ENCODE measurements around the gene RGS10. TPM values are rescaled to one million over a fixed set of nuclear protein-coding genes. Genes with fewer than 3 reads are reported as not detected.

Gene RGS10, protein sequence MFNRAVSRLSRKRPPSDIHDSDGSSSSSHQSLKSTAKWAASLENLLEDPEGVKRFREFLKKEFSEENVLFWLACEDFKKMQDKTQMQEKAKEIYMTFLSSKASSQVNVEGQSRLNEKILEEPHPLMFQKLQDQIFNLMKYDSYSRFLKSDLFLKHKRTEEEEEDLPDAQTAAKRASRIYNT
- 48.2 to 53.5 TPM (median 51.6 TPM) in 5 replicates for total RNA-seq (2022; extraction: Qiagen RNA extraction; ENCODE audit: low read depth)

DNA sequence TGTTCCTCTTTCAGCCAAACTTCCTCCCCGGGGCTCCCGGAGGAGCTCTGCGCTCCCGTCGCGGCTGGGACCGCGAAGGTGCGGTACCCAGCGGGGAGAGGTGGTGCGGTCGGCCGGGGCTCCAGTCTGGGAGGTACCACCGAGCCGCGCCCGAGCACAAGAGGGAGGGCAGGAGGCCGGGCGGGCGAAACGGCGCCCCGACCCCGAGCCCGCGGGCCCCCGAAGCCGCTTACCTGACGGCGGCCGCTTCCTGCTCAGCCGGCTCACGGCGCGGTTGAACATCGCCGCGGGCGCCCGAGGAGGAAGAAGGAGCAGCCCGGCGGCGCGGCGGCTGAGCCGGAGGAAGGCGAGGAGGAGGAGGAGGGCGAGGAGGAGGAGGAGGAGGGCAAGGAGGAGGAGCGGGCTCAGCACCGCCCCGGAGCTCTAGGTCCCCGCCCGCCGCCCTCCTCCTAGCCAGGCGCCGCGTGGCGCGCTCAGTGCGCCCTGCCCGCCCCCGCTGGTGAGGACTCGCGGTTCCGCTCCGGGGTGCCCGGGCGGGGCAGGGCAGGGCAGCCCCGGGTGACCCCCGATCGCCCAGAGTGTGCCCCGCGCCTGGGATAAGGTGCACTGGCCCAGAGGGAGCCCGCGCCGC, at the start of gene RGS10:
Gene RGS10 (minus strand): TSS at position 363 of the 631 bp plus-strand sequence. CDS start 81 bp downstream, at position 282.

Other genes starting within 250 kb of the RGS10 start
- gene TIAL1, start 54.2 kb upstream of the RGS10 start, total RNA-seq (2022; extraction: Qiagen RNA extraction; ENCODE audit: low read depth): 84.5 to 103 TPM (median 94.6 TPM) in 5 replicates
- gene BAG3, start 108.7 kb upstream of the RGS10 start, total RNA-seq (2022; extraction: Qiagen RNA extraction; ENCODE audit: low read depth): 105 to 157 TPM (median 141 TPM) in 5 replicates
- gene INPP5F, start 183.3 kb upstream of the RGS10 start, total RNA-seq (2022; extraction: Qiagen RNA extraction; ENCODE audit: low read depth): 5.8 to 8.4 TPM (median 8.0 TPM) in 5 replicates